ENCODE results near the gene SLC6A19. TPM values are rescaled to one million over a fixed set of nuclear protein-coding genes. Genes with fewer than 3 reads are reported as not detected.

The SLC6A19 gene
- total and polyA plus RNA-seq, 2 of the 4 experiments (the other 2 are of a cell fraction) = not detected

DNA sequence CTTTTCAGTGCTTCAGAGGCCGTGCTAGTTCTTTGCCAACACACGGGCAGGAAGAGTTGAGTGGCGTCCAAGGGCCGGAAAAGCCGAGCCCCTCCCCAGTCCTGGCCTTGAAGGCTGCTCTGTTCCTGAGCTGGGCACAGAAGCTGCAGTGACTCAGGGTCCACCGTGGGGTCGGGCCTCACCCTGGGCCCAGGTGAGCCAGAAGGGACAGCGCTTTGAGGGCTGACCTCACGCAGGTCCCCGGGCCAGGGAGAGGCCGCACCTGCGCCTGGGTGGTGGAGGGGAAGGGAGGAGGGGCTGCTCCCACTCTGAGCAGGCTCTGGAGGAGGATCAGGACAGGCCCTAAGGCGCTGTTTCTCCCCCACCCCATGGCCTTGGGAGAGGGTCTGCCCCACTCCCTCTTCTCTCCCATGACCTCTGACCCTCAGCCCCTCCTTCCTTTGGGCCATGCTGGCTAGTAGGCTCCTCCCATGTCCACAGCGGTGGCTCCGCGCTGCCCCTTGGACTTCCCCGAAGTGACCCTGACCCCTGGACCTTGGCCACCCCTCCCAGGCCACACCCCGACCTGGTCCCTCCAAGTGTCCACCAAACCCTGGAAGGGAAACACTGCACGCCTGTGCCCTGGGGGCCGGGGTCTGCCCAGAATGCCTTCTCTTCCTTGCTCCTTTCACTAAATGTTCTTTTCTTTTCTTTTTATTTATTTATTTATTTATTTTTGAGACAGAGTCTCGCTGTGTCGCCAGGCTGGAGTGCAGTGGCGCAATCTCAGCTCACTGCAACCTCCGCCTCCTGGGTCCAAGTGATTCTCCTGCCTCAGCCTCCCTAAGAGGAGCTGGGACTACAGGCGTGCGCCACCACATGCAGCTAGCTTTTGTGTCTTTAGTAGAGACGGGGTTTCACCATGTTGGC, 19.7 kb upstream of the SLC6A19 start:
- H3K56ac ChIP-seq (ENCODE audit: extremely low read depth, insufficient read depth, low read length) = no peak overlapping the region
- WGBS, 2 experiments (ENCODE audit: extremely low coverage in 2 of 2, insufficient read length in 1 of 2) = 79% methylated on average over 4 of the region's 27 CpGs; no CpG with 5 or more reads in 1 of the 2 experiments
- H3K9ac ChIP-seq (ENCODE audit: low read depth, low read length) = no peak overlapping the region
- no peak overlapping the region for H4K91ac ChIP-seq (ENCODE audit: insufficient read depth, low read depth, low read length)
- no peak overlapping the region for H4K8ac ChIP-seq (ENCODE audit: low read depth in 2 of 2, low read length in 2 of 2)
- no peak overlapping the region for H3K27ac ChIP-seq (ENCODE audit: insufficient read depth, low read length)
- dilution Hi-C loops (cut with HindIII; ENCODE audit: low sequenced_read_pairs, unreplicated experiment) (no loop called here), in situ Hi-C loops (cut with MboI; ENCODE audit: low sequenced_read_pairs) (no loop called here), intact Hi-C loops (cut with micrococcal nuclease) (no loop called here)
- no peak overlapping the region for H3K4me3 ChIP-seq (ENCODE audit: insufficient read depth, low read depth, low read length)
- no peak overlapping the region for H2BK120ac ChIP-seq (ENCODE audit: low read depth, low read length)
- no peak overlapping the region for H3K14ac ChIP-seq (replicated peaks; ENCODE audit: low read depth, low read length)
- H2BK15ac ChIP-seq (ENCODE audit: low read depth, low read length) = no peak overlapping the region
- TF ChIP-seq BHLHE40 (IDR thresholded peaks at IDR 0.05; ENCODE audit: low read depth, low read length) = no peak
- no peak for TF ChIP-seq RAD21 (IDR thresholded peaks at IDR 0.05; ENCODE audit: low read length)
- TF ChIP-seq RFX5 (IDR thresholded peaks at IDR 0.05; ENCODE audit: low read depth, low read length) = no peak
- TF ChIP-seq NFE2L2 (IDR thresholded peaks at IDR 0.05; ENCODE audit: low read depth, low read length) = no peak
- TF ChIP-seq, protein P1, sequence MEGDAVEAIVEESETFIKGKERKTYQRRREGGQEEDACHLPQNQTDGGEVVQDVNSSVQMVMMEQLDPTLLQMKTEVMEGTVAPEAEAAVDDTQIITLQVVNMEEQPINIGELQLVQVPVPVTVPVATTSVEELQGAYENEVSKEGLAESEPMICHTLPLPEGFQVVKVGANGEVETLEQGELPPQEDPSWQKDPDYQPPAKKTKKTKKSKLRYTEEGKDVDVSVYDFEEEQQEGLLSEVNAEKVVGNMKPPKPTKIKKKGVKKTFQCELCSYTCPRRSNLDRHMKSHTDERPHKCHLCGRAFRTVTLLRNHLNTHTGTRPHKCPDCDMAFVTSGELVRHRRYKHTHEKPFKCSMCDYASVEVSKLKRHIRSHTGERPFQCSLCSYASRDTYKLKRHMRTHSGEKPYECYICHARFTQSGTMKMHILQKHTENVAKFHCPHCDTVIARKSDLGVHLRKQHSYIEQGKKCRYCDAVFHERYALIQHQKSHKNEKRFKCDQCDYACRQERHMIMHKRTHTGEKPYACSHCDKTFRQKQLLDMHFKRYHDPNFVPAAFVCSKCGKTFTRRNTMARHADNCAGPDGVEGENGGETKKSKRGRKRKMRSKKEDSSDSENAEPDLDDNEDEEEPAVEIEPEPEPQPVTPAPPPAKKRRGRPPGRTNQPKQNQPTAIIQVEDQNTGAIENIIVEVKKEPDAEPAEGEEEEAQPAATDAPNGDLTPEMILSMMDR (conservative IDR thresholded peaks at IDR 0.05; ENCODE audit: low read depth, low read length) = no peak
- TF ChIP-seq MAFK (IDR thresholded peaks at IDR 0.05; ENCODE audit: low read depth, low read length) = no peak
- TF ChIP-seq SMC3 (IDR thresholded peaks at IDR 0.05; ENCODE audit: low read depth, low read length) = no peak
- no peak for TF ChIP-seq CHD1 (IDR thresholded peaks at IDR 0.05; ENCODE audit: low read depth, low read length)
- no peak for TF ChIP-seq MXI1 (IDR thresholded peaks at IDR 0.05; ENCODE audit: borderline replicate concordance, low read depth, low read length)
- no peak for TF ChIP-seq FOS (IDR thresholded peaks at IDR 0.05; ENCODE audit: low read depth, low read length)
- TF ChIP-seq RCOR1 (IDR thresholded peaks at IDR 0.05; ENCODE audit: insufficient replicate concordance, low read length) = no peak
- no peak for TF ChIP-seq POLR2A (IDR thresholded peaks at IDR 0.05; ENCODE audit: low read depth, low read length)
- TF ChIP-seq MAZ (IDR thresholded peaks at IDR 0.05; ENCODE audit: borderline replicate concordance, low read depth, low read length) = no peak
- TF ChIP-seq, protein P2, sequence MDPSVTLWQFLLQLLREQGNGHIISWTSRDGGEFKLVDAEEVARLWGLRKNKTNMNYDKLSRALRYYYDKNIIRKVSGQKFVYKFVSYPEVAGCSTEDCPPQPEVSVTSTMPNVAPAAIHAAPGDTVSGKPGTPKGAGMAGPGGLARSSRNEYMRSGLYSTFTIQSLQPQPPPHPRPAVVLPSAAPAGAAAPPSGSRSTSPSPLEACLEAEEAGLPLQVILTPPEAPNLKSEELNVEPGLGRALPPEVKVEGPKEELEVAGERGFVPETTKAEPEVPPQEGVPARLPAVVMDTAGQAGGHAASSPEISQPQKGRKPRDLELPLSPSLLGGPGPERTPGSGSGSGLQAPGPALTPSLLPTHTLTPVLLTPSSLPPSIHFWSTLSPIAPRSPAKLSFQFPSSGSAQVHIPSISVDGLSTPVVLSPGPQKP (IDR thresholded peaks at IDR 0.05; ENCODE audit: borderline replicate concordance, low read depth, low read length) = no peak
- no peak for TF ChIP-seq CEBPB (IDR thresholded peaks at IDR 0.05; ENCODE audit: low read depth, low read length)
- no peaks in the 10 kb centered on the region for H4K20me1 ChIP-seq (ENCODE audit: insufficient read depth, low read length)
- no peak overlapping the region for H4K5ac ChIP-seq (ENCODE audit: low read depth, low read length)
- no peak overlapping the region for H3K4me2 ChIP-seq (ENCODE audit: low read depth, low read length)
- H3K9me3 ChIP-seq (ENCODE audit: control insufficient read depth, insufficient read depth, low read length) = no peaks in the 10 kb centered on the region
- CTCF ChIA-PET = no interaction called here
- H2BK5ac ChIP-seq (ENCODE audit: low read depth, low read length, poor library complexity, severe bottlenecking) = no peak overlapping the region
- H3K18ac ChIP-seq (ENCODE audit: low read depth, low read length) = no peak overlapping the region
- no peak overlapping the region for H2AK9ac ChIP-seq (replicated peaks; ENCODE audit: low read depth, low read length, poor library complexity)
- H3K79me1 ChIP-seq (ENCODE audit: low read depth in 1 of 2, low read length in 2 of 2) = no peaks in the 10 kb centered on the region
- H3K27me3 ChIP-seq (ENCODE audit: control insufficient read depth, insufficient read depth, low read length) = peaks cover 21% of the 10 kb centered on the region; the same call in 1 of the 2 replicates
- H2AK5ac ChIP-seq (ENCODE audit: low read depth, low read length) = no peak overlapping the region
- H2AFZ ChIP-seq (replicated peaks; ENCODE audit: low read length, poor library complexity) = no peak overlapping the region
- POLR2A ChIA-PET (ENCODE audit: unreplicated experiment) = no interaction called here
- no peaks in the 10 kb centered on the region for H3K4me1 ChIP-seq (ENCODE audit: control insufficient read depth, insufficient read depth, low read length)
- H3K4ac ChIP-seq (ENCODE audit: low read depth, low read length) = no peak overlapping the region
- BruUV-seq (replicated peaks) = no TSS peak
- no peak overlapping the region for H2BK20ac ChIP-seq (ENCODE audit: low read depth, low read length)
- H3K23ac ChIP-seq (ENCODE audit: low read depth, low read length) = no peak overlapping the region
- no peaks in the 10 kb centered on the region for H3K9me1 ChIP-seq (ENCODE audit: insufficient read depth, low read length)
- H3K36me3 ChIP-seq (ENCODE audit: control insufficient read depth, insufficient read depth, low read length) = no peaks in the 10 kb centered on the region
- ATAC-seq (ENCODE audit: low read depth) = no peak
- DNase-seq = no peak

Measured in IMR-90 (cell line).